ENCODE results near the gene TBC1D14.

GRCh38 chr4:6971536-6972374, 62.1 kb downstream of the TBC1D14 start:
- TF ChIP-seq CTCF (IDR thresholded peaks at IDR 0.05), result no peak
- TF ChIP-seq POLR2A (IDR thresholded peaks at IDR 0.05), result no peak

Measured in testis (tissue), 2 donors.